SK-N-SH (cell line): Measurements from ENCODE around the gene SLC7A8. TPM values are rescaled to one million over a fixed set of nuclear protein-coding genes. Genes with fewer than 3 reads are reported as not detected.

ENCODE experiments used
- CTCF ChIA-PET: fragments of 300-600, 350-600 bp; formaldehyde crosslinking; extraction: SDS; loops from one replicate; lab custom pipeline; 2021; lab: Yijun Ruan, JAX
- POLR2A ChIA-PET: fragments of 350-600 bp; sonication (Branson Sonifier 250); formaldehyde crosslinking; extraction: SDS; loops from one replicate; lab custom pipeline; 2020; ENCODE audit warnings: antibody characterized with exemption, inconsistent platforms; lab: Yijun Ruan, JAX
- DNase-seq: peaks from one replicate; pipeline ENCODE4 v3.0.0; 2012
- H2AFZ ChIP-seq: fragments of 200-600 bp; sonication (generic); 2 replicates; pipeline ENCODE4 v1.8.1; 2016; ENCODE audit warnings: antibody characterized with exemption, mild to moderate bottlenecking, low read depth
- H3F3A ChIP-seq: fragments of 200-600 bp; sonication (generic); replicated peaks from 2 replicates; pipeline ENCODE3; 2016; ENCODE audit warnings: antibody characterized with exemption, mild to moderate bottlenecking; ENCODE audit not compliant: insufficient read depth
- H3K27ac ChIP-seq, 2 experiments: fragments of 200-500 bp in 1 of 2; fragments of 200-600 bp in 1 of 2; sonication (Bioruptor generic) in 1 of 2; sonication (generic), shearing (Covaris generic) in 1 of 2; 2 replicates each; pipeline versions ENCODE4 v1.5.1 to v1.6.1; 2014 to 2016; ENCODE audit warnings: low read depth in 2 of 2, inconsistent platforms in 1 of 2, low read length in 1 of 2, mild to moderate bottlenecking in 1 of 2, mixed read lengths in 1 of 2
- H3K27me3 ChIP-seq: fragments of 200-600 bp; sonication (generic), shearing (Covaris generic); 2 replicates; pipeline ENCODE4 v1.6.1; 2016; ENCODE audit warnings: mixed run types; ENCODE audit not compliant: insufficient read depth
- H3K36me3 ChIP-seq, 2 experiments: fragments of 200-500 bp in 1 of 2; fragments of 200-600 bp in 1 of 2; sonication (Bioruptor generic) in 1 of 2; sonication (generic) in 1 of 2; replicated peaks in 1 of 2; 2 replicates each; pipeline versions ENCODE3 to v1.5.1; 2014 to 2016; ENCODE audit warnings: low read length in 1 of 2, mild to moderate bottlenecking in 1 of 2; ENCODE audit not compliant: insufficient read depth in 2 of 2, control insufficient read depth in 1 of 2
- H3K4me1 ChIP-seq, 2 experiments: fragments of 200-500 bp in 1 of 2; fragments of 200-600 bp in 1 of 2; sonication (Bioruptor generic) in 1 of 2; sonication (generic), shearing (Covaris generic) in 1 of 2; 2 replicates each; pipeline versions ENCODE4 v1.5.1 to v1.6.1; 2014 to 2016; ENCODE audit warnings: low read depth in 1 of 2, low read length in 1 of 2, mixed run types in 1 of 2; ENCODE audit not compliant: insufficient read depth in 2 of 2, control insufficient read depth in 1 of 2
- H3K4me2 ChIP-seq: fragments of 200-600 bp; sonication (generic), shearing (Covaris generic); 2 replicates; pipeline ENCODE4 v1.6.1; 2017; ENCODE audit warnings: mixed run types
- H3K4me3 ChIP-seq, 2 experiments: fragments of 200-500 bp in 1 of 2; fragments of 200-600 bp in 1 of 2; sonication (Bioruptor generic) in 1 of 2; sonication (generic), shearing (Covaris generic) in 1 of 2; 2 replicates each; pipeline versions ENCODE4 v1.5.1 to v1.8.1; 2014 to 2016; ENCODE audit warnings: low read depth in 2 of 2, inconsistent platforms in 1 of 2, low read length in 1 of 2, mild to moderate bottlenecking in 1 of 2, mixed read lengths in 1 of 2, moderate library complexity in 1 of 2
- H3K79me2 ChIP-seq: fragments of 200-600 bp; sonication (generic); 2 replicates; pipeline ENCODE4 v1.8.1; 2017; ENCODE audit warnings: mild to moderate bottlenecking; ENCODE audit not compliant: insufficient read depth
- H3K9ac ChIP-seq: fragments of 200-600 bp; sonication (generic); 2 replicates; pipeline ENCODE4 v1.6.1; 2017; ENCODE audit warnings: mixed run types
- H3K9me2 ChIP-seq: fragments of 200-600 bp; sonication (generic); 2 replicates; pipeline ENCODE4 v1.6.1; 2017; ENCODE audit warnings: mixed run types
- H3K9me3 ChIP-seq: fragments of 200-600 bp; sonication (generic); 2 replicates; pipeline ENCODE4 v1.6.1; 2017; ENCODE audit warnings: mixed run types, mild to moderate bottlenecking, moderate library complexity
- H4K20me1 ChIP-seq: fragments of 200-600 bp; sonication (generic); 2 replicates; pipeline ENCODE4 v1.6.1; 2017; ENCODE audit warnings: mild to moderate bottlenecking, mixed run types; ENCODE audit not compliant: insufficient read depth
- CHD2 ChIP-seq: fragments of 150-350 bp; IDR thresholded peaks from 2 replicates; pipeline ENCODE4 v1.6.1; 2018; ENCODE audit warnings: low read length; ENCODE audit not compliant: partially characterized antibody
- EP300 ChIP-seq, 2 experiments: IDR thresholded peaks; 2 replicates each; pipeline versions ENCODE4 v1.4.0 to v1.6.1; 2012; ENCODE audit warnings: borderline replicate concordance in 1 of 2, low read depth in 1 of 2, low read length in 1 of 2
- EZH2phosphoT487 ChIP-seq: fragments of 200-600 bp; sonication (generic); IDR thresholded peaks from 2 replicates; pipeline ENCODE4 v1.6.1; 2017; ENCODE audit warnings: low read depth, mixed run types, mild to moderate bottlenecking, antibody characterized with exemption, moderate library complexity, borderline replicate concordance
- FOSL2 ChIP-seq: IDR thresholded peaks from 2 replicates; pipeline ENCODE4 v1.4.0; 2012; ENCODE audit warnings: low read depth, mild to moderate bottlenecking, moderate library complexity, borderline replicate concordance
- FOXJ3 ChIP-seq: sonication (generic); formaldehyde crosslinking; IDR thresholded peaks from 2 replicates; pipeline ENCODE4 v1.5.1; 2020; ENCODE audit warnings: mild to moderate bottlenecking, missing genetic modification reagents
- GATA2 ChIP-seq: sonication (generic); formaldehyde crosslinking; IDR thresholded peaks from 2 replicates; pipeline ENCODE4 v1.5.0; 2020; ENCODE audit warnings: mild to moderate bottlenecking, missing genetic modification reagents
- JUND ChIP-seq: IDR thresholded peaks from 2 replicates; pipeline ENCODE4 v1.4.0; 2012
- RAD21 ChIP-seq: IDR thresholded peaks from 2 replicates; pipeline ENCODE4 v1.6.1; 2012; ENCODE audit warnings: mild to moderate bottlenecking, low read length
- RXRA ChIP-seq: IDR thresholded peaks from 2 replicates; pipeline ENCODE4 v1.4.0; 2012; ENCODE audit warnings: low read depth, mild to moderate bottlenecking, borderline replicate concordance
- SIN3A ChIP-seq: IDR thresholded peaks from 2 replicates; pipeline ENCODE4 v1.6.1; 2012; ENCODE audit warnings: low read depth, mild to moderate bottlenecking, low read length, moderate library complexity, borderline replicate concordance
- SMC3 ChIP-seq: IDR thresholded peaks from 2 replicates; pipeline ENCODE4 v1.6.1; 2012; ENCODE audit warnings: low read depth, low read length, improper control_type of control experiment
- TAF1 ChIP-seq: IDR thresholded peaks from 2 replicates; pipeline ENCODE4 v1.6.1; 2012; ENCODE audit warnings: low read depth, mild to moderate bottlenecking, low read length, moderate library complexity, borderline replicate concordance
- TCF12 ChIP-seq: IDR thresholded peaks from 2 replicates; pipeline ENCODE4 v1.4.0; 2012
- TEAD4 ChIP-seq: IDR thresholded peaks from 2 replicates; pipeline ENCODE4 v1.4.0; 2012; ENCODE audit warnings: mild to moderate bottlenecking, borderline replicate concordance; ENCODE audit not compliant: insufficient read depth
- YY1 ChIP-seq: IDR thresholded peaks from 2 replicates; pipeline ENCODE4 v1.4.0; 2012; ENCODE audit warnings: low read depth, mild to moderate bottlenecking
- WGBS: methylation state at CpG from one replicate; pipeline ENCODE4 v1.1.6; 2017; ENCODE audit warnings: low lambda C conversion rate; 5-methylcytosine and 5-hydroxymethylcytosine counted together
- polyA plus RNA-seq, 3 experiments: library from polyadenylated mRNA; depleted of rRNA; stranded (reverse); fragments of >200 nt; gene quantifications; 2 replicates each; pipeline ENCODE4 v1.2.3, GENCODE V29; 2012
- TF ChIP-seq, protein P1 (sequence below): IDR thresholded peaks from 2 replicates; pipeline ENCODE4; 2012
- TF ChIP-seq, protein P2 (sequence below): fragments of 150-350 bp; IDR thresholded peaks from 2 replicates; pipeline ENCODE4 v1.6.1; 2016; ENCODE audit warnings: mild to moderate bottlenecking, low read depth, low read length
- TF ChIP-seq, protein P3 (sequence below): IDR thresholded peaks from 2 replicates; pipeline ENCODE4 v1.4.0; 2012; ENCODE audit warnings: low read depth, borderline replicate concordance
- TF ChIP-seq, protein P4 (sequence below): IDR thresholded peaks from 2 replicates; pipeline ENCODE4 v1.6.1; 2012; ENCODE audit warnings: mild to moderate bottlenecking, low read depth, low read length, moderate library complexity

SLC7A8 gene
- polyA plus RNA-seq, 1 of the 3 experiments (the other 2 are of a cell fraction), result 1.4 TPM

DNA sequence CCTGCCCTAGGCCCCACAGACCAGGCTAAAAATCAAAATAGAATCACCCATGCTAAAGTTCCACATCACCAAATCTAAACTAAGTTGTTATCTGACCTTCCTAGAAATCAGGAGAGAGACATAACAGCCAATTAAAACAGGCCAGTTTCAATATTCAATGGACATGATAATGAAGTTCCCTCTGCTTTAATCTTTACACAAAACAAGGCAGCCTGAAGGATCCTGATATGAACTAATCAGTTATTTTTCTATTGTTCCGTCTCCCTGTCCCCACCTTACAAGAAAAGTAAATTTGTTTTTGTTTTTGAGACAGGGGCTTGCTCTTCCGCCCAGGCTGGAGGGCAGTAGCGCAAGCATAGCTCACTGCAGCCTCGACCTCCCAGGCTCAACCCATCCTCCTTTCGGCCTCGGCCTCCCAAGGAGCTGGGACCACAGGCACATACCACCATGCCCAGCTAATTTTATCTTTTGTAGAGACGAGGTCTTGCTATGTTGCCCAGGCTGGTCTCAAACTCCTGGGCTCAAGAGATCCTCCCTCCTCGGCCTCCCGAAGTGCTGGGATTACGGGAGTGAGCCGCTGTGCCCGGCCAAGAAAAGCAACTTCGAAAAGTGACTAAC is 59.0 kb downstream of the SLC7A8 start (continued):
- TF ChIP-seq, protein P1, sequence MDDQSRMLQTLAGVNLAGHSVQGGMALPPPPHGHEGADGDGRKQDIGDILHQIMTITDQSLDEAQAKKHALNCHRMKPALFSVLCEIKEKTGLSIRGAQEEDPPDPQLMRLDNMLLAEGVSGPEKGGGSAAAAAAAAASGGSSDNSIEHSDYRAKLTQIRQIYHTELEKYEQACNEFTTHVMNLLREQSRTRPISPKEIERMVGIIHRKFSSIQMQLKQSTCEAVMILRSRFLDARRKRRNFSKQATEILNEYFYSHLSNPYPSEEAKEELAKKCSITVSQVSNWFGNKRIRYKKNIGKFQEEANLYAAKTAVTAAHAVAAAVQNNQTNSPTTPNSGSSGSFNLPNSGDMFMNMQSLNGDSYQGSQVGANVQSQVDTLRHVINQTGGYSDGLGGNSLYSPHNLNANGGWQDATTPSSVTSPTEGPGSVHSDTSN, result no peak
- TF ChIP-seq RAD21 (no peak), EZH2phosphoT487 (no peak), RXRA (no peak), GATA2 (CRISPR knock-in tag) (no peak), YY1 (no peak), JUND (no peak)

DNA sequence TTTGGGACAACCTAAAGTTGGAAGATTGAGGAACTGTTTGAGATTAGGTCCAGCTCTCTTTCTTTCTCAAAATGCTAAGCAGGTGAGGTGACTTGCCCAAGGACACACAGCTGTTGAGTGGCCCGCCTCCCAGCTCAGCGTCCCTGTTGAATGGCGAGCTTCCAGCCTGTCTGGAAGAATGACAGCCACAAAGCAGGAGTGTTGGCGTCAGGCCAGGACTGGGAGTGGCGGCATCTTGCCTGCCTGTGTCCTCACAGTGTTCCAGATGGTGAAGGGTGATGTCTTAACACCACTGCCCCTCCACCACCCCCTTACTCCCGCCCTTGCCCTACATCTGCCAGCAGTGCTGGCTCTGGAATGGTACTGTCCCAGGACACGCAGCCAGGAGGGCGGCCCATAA is 60.0 kb downstream of the SLC7A8 start:
- POLR2A ChIA-PET, result interaction anchor here (0.9 kb wide), 1 partner anchor 60 kb away, joined by 3 read pairs; the partner anchor contains the start of gene SLC7A8
- no peaks in the 10 kb centered on the region for H3K9me2 ChIP-seq
- no peaks in the 10 kb centered on the region for H3F3A ChIP-seq
- H3K79me2 ChIP-seq, result no peaks in the 10 kb centered on the region
- no peak overlapping the region for H3K4me2 ChIP-seq
- CTCF ChIA-PET, result interaction anchor here (0.9 to 19.7 kb wide), 4 partner anchors 9 to 60 kb away, joined by 4 to 495 read pairs (median 6); partner anchors contain the start of gene SLC7A8
- no peak overlapping the region for H2AFZ ChIP-seq
- H3K9me3 ChIP-seq, result no peaks in the 10 kb centered on the region
- no peak for TF ChIP-seq RAD21
- TF ChIP-seq TEAD4, result no peak
- no peak for TF ChIP-seq EP300 (IDR thresholded peaks at IDR 0.05; ENCODE audit: borderline replicate concordance in 1 of 2, low read depth in 1 of 2, low read length in 1 of 2)
- no peak for TF ChIP-seq SIN3A
- TF ChIP-seq, protein P2, sequence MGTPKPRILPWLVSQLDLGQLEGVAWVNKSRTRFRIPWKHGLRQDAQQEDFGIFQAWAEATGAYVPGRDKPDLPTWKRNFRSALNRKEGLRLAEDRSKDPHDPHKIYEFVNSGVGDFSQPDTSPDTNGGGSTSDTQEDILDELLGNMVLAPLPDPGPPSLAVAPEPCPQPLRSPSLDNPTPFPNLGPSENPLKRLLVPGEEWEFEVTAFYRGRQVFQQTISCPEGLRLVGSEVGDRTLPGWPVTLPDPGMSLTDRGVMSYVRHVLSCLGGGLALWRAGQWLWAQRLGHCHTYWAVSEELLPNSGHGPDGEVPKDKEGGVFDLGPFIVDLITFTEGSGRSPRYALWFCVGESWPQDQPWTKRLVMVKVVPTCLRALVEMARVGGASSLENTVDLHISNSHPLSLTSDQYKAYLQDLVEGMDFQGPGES, result no peak
- no peak for TF ChIP-seq TCF12
- TF ChIP-seq SMC3, result no peak
- H3K4me1 ChIP-seq, result no peaks in the 10 kb centered on the region; a peak in 2 of 4 replicates
- 66% methylated on average over 3 of the region's 8 CpGs for WGBS
- peak; percentile 57 for DNase-seq
- no peak overlapping the region for H3K4me3 ChIP-seq
- no peak overlapping the region for H3K9ac ChIP-seq
- peaks cover 6% of the 10 kb centered on the region; the same call in 1 of the 2 replicates for H3K27me3 ChIP-seq
- no peaks in the 10 kb centered on the region for H3K36me3 ChIP-seq
- H4K20me1 ChIP-seq, result no peaks in the 10 kb centered on the region
- H3K27ac ChIP-seq, result no peak overlapping the region

- WGBS, result 91% methylated on average over 6 of the region's 6 CpGs
- H3K36me3 ChIP-seq, result no peaks in the 10 kb centered on the region
- no peak overlapping the region for H2AFZ ChIP-seq
- H3K9me2 ChIP-seq, result no peaks in the 10 kb centered on the region
- H3K4me2 ChIP-seq, result 0 out of 2 replicates have a peak overlapping the region, but pooled peaks have one; percentile 24
- H3K4me3 ChIP-seq, result no peak overlapping the region
- POLR2A ChIA-PET, result no interaction called here
- H3K27ac ChIP-seq, result no peak overlapping the region
- H3K4me1 ChIP-seq, result no peaks in the 10 kb centered on the region; a peak in 2 of 4 replicates
- no peaks in the 10 kb centered on the region for H4K20me1 ChIP-seq
- no peaks in the 10 kb centered on the region for H3K9me3 ChIP-seq
- no peak overlapping the region for H3K9ac ChIP-seq
- no peaks in the 10 kb centered on the region for H3K79me2 ChIP-seq
- no peak for DNase-seq
- H3K27me3 ChIP-seq, result no peaks in the 10 kb centered on the region; the same call in 1 of the 2 replicates
- CTCF ChIA-PET, result interaction anchor here (1.0 to 19.7 kb wide), 15 partner anchors 8 to 178 kb away, joined by 4 to 495 read pairs (median 9); partner anchors contain the start of genes CIROP and SLC7A8
- H3F3A ChIP-seq, result no peaks in the 10 kb centered on the region
- TF ChIP-seq, protein P3, sequence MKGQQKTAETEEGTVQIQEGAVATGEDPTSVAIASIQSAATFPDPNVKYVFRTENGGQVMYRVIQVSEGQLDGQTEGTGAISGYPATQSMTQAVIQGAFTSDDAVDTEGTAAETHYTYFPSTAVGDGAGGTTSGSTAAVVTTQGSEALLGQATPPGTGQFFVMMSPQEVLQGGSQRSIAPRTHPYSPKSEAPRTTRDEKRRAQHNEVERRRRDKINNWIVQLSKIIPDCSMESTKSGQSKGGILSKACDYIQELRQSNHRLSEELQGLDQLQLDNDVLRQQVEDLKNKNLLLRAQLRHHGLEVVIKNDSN, result no peak
- TF ChIP-seq TAF1 (no peak), CHD2 (no peak), FOSL2 (no peak), TCF12 (no peak), GATA2 (CRISPR knock-in tag) (no peak), FOXJ3 (no peak)
- TF ChIP-seq, protein P4, sequence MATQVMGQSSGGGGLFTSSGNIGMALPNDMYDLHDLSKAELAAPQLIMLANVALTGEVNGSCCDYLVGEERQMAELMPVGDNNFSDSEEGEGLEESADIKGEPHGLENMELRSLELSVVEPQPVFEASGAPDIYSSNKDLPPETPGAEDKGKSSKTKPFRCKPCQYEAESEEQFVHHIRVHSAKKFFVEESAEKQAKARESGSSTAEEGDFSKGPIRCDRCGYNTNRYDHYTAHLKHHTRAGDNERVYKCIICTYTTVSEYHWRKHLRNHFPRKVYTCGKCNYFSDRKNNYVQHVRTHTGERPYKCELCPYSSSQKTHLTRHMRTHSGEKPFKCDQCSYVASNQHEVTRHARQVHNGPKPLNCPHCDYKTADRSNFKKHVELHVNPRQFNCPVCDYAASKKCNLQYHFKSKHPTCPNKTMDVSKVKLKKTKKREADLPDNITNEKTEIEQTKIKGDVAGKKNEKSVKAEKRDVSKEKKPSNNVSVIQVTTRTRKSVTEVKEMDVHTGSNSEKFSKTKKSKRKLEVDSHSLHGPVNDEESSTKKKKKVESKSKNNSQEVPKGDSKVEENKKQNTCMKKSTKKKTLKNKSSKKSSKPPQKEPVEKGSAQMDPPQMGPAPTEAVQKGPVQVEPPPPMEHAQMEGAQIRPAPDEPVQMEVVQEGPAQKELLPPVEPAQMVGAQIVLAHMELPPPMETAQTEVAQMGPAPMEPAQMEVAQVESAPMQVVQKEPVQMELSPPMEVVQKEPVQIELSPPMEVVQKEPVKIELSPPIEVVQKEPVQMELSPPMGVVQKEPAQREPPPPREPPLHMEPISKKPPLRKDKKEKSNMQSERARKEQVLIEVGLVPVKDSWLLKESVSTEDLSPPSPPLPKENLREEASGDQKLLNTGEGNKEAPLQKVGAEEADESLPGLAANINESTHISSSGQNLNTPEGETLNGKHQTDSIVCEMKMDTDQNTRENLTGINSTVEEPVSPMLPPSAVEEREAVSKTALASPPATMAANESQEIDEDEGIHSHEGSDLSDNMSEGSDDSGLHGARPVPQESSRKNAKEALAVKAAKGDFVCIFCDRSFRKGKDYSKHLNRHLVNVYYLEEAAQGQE, result no peak
These were observed 61.4 kb downstream of the SLC7A8 start for GRCh38 chr14:23122086-23122485.
